Mesenchymal stem cell (in vitro differentiated cells and primary cell): Measurements from ENCODE around the gene ZDHHC1.
A peak's percentile ranks its signal among the peaks of the same experiment; 100 is the strongest.

ENCODE experiments used
- DNase-seq: peaks from one replicate; pipeline ENCODE4 v3.0.0-alpha.2; 2013
- H2AFZ ChIP-seq: one replicate; pipeline ENCODE4 v1.6.1; 2013; ENCODE audit warnings: low read depth, mild to moderate bottlenecking, control low read depth, inconsistent platforms, low read length, moderate library complexity
- H2AK5ac ChIP-seq: 2 replicates; pipeline ENCODE4 v1.6.1; 2013; ENCODE audit warnings: low read length, moderate library complexity, mild to moderate bottlenecking, inconsistent platforms; ENCODE audit not compliant: severe bottlenecking
- H2BK120ac ChIP-seq: one replicate; pipeline ENCODE4 v1.6.1; 2013; ENCODE audit warnings: low read depth, mild to moderate bottlenecking, inconsistent platforms, low read length, moderate library complexity
- H2BK12ac ChIP-seq, 2 experiments: one replicate each; pipeline ENCODE4 v1.6.1; 2013; ENCODE audit warnings: inconsistent platforms in 2 of 2, low read length in 2 of 2, mild to moderate bottlenecking in 2 of 2, moderate library complexity in 2 of 2, control low read depth in 1 of 2
- H2BK15ac ChIP-seq: one replicate; pipeline ENCODE4 v1.6.1; 2013; ENCODE audit warnings: mild to moderate bottlenecking, low read depth, inconsistent platforms; ENCODE audit not compliant: poor library complexity, severe bottlenecking
- H2BK5ac ChIP-seq: 2 replicates; pipeline ENCODE4 v1.6.1; 2013; ENCODE audit warnings: low read depth, mild to moderate bottlenecking, low read length, control low read depth, inconsistent platforms; ENCODE audit not compliant: poor library complexity, severe bottlenecking
- H3K14ac ChIP-seq, 2 experiments: one replicate each; pipeline ENCODE4 v1.6.1; 2013; ENCODE audit warnings: inconsistent platforms in 2 of 2, low read length in 2 of 2, control low read depth in 1 of 2, mild to moderate bottlenecking in 1 of 2, moderate library complexity in 1 of 2
- H3K18ac ChIP-seq, 2 experiments: one replicate each; pipeline ENCODE4 v1.6.1; 2013; ENCODE audit warnings: inconsistent platforms in 2 of 2, low read length in 2 of 2, control low read depth in 1 of 2, low read depth in 1 of 2, mild to moderate bottlenecking in 1 of 2
- H3K23ac ChIP-seq, 2 experiments: one replicate each; pipeline ENCODE4 v1.6.1; 2013; ENCODE audit warnings: inconsistent platforms in 2 of 2, low read length in 2 of 2, mild to moderate bottlenecking in 2 of 2, moderate library complexity in 2 of 2, control low read depth in 1 of 2
- H3K27ac ChIP-seq: 2 replicates; pipeline ENCODE4 v1.5.1; 2013; ENCODE audit warnings: mild to moderate bottlenecking, moderate library complexity, low read length, control low read depth, inconsistent platforms; ENCODE audit not compliant: poor library complexity, severe bottlenecking
- H3K27me3 ChIP-seq, 2 experiments: 2 replicates each; pipeline versions ENCODE4 v1.6.1 to v1.7.0; 2013; ENCODE audit warnings: low read length in 2 of 2, mild to moderate bottlenecking in 2 of 2, moderate library complexity in 2 of 2, control low read depth in 1 of 2, inconsistent platforms in 1 of 2; ENCODE audit not compliant: control insufficient read depth in 1 of 2, insufficient read depth in 1 of 2
- H3K36me3 ChIP-seq, 2 experiments: 2 replicates each; pipeline versions ENCODE4 v1.6.1 to v1.7.0; 2013; ENCODE audit warnings: low read length in 2 of 2, control low read depth in 1 of 2, inconsistent platforms in 1 of 2, low read depth in 1 of 2, mild to moderate bottlenecking in 1 of 2; ENCODE audit not compliant: insufficient read depth in 2 of 2, control insufficient read depth in 1 of 2
- H3K4ac ChIP-seq, 2 experiments: one replicate each; pipeline ENCODE4 v1.6.1; 2013; ENCODE audit warnings: inconsistent platforms in 2 of 2, low read length in 2 of 2, mild to moderate bottlenecking in 2 of 2, moderate library complexity in 2 of 2, control low read depth in 1 of 2, low read depth in 1 of 2
- H3K4me1 ChIP-seq: 2 replicates; pipeline ENCODE4 v1.6.1; 2013; ENCODE audit warnings: low read depth, low read length, control low read depth; ENCODE audit not compliant: control insufficient read depth, insufficient read depth
- H3K4me2 ChIP-seq: 2 replicates; pipeline ENCODE4 v1.6.1; 2013; ENCODE audit warnings: low read length, mild to moderate bottlenecking, inconsistent platforms; ENCODE audit not compliant: poor library complexity, severe bottlenecking
- H3K4me3 ChIP-seq, 2 experiments: 2 replicates each; pipeline versions ENCODE4 v1.5.1 to v1.7.0; 2013; ENCODE audit warnings: low read length in 2 of 2, mild to moderate bottlenecking in 2 of 2, control low read depth in 1 of 2, low read depth in 1 of 2; ENCODE audit not compliant: insufficient read depth in 1 of 2
- H3K79me1 ChIP-seq: replicated peaks from 2 replicates; pipeline ENCODE4 v1.6.1; 2013; ENCODE audit warnings: mild to moderate bottlenecking, control low read depth, low read length, inconsistent platforms; ENCODE audit not compliant: poor library complexity, severe bottlenecking
- H3K9ac ChIP-seq: 2 replicates; pipeline ENCODE4 v1.7.0; 2013; ENCODE audit warnings: mild to moderate bottlenecking, low read length, moderate library complexity
- H3K9me3 ChIP-seq: 2 replicates; pipeline ENCODE4 v1.7.0; 2013; ENCODE audit warnings: mild to moderate bottlenecking, low read length; ENCODE audit not compliant: control insufficient read depth
- H4K8ac ChIP-seq: one replicate; pipeline ENCODE4 v1.6.1; 2013; ENCODE audit warnings: inconsistent platforms, mild to moderate bottlenecking, low read length, moderate library complexity
- H4K91ac ChIP-seq: one replicate; pipeline ENCODE4 v1.6.1; 2013; ENCODE audit warnings: mild to moderate bottlenecking, low read length, inconsistent platforms
- WGBS: methylation state at CpG from one replicate; pipeline ENCODE4 v1.1.7; 2013; ENCODE audit warnings: mixed read lengths; 5-methylcytosine and 5-hydroxymethylcytosine counted together

The ZDHHC1 gene

DNA sequence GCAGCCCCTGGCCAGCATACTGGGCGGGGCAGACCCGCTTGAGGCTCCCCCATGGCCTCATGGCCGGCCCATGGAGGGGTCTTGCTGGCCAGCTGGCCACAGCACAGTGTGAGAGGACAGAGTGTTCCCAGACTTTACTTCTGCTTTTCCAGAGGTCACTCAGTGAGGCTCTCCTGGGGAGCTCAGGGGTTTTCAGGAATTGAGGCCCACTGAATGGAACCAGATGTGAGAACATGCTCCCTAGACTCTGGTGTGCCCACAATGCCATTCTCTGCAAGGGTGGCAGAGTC, 43.5 kb upstream of the ZDHHC1 start:
- Histone ChIP-seq H3K9me3 (no peaks in the 10 kb centered on the region), H2BK120ac (no peak overlapping the region), H2BK12ac (no peak overlapping the region), H3K14ac (no peak overlapping the region), H4K8ac (no peak overlapping the region), H3K18ac (peak overlapping the region in 1 of 2 experiments; percentile 18), H3K4me3 (no peak overlapping the region), H2BK5ac (no peak overlapping the region), H3K36me3 (peaks cover 25 to 48% of the 10 kb centered on the region in 2 experiments), H4K91ac (no peak overlapping the region), H3K4ac (no peak overlapping the region), H3K23ac (peak overlapping the region in 1 of 2 experiments; percentile 30), H2AK5ac (no peak overlapping the region), H3K27ac (no peak overlapping the region), H2AFZ (no peak overlapping the region), H3K4me1 (peaks cover 44% of the 10 kb centered on the region), H3K4me2 (no peak overlapping the region), H3K79me1 (peaks cover 62% of the 10 kb centered on the region), H3K27me3 (no peaks in the 10 kb centered on the region), H2BK15ac (peak overlapping the region; percentile 4), H3K9ac (no peak overlapping the region)
- DNase-seq: no peak
- 94% methylated on average over 3 of the region's 3 CpGs for WGBS

DNA sequence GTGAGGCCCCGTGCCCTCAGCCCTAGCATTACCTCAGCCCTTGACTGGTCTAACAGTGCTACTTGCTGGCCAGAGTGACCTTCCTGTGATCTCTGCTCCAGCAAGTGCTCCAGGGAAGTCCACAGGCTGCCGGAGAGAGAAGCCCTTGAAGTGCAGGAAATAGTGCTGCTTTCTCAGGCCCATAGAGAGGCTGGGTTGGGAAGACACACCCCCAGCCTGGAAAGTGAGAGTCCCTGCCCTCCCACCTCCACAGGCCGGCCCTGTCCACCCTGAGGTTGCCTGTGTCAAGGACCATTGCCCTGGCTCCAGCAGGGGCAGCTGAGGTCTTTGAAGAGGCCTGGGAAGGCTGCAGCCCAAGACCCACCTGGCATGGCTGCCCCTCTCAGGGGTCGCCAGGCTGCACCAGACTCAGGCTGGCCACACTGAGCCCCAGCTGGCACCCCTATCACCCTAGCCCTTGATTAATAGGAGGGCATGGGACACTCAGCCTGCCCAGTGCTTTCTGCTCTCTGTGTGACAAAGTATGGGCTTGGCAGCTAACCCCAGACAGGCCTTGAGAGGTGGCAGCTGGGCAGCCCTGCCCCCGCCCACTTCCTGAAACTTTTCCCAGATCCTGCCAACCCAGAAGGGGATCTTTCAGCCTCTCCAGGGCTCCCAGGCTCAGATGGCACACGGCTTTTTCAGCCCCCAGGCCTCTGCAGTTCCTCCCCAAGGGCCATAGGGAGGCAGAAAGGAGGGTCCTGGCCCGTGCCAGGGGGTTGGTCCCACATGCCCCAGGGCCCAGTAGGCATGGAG, 43.0 kb upstream of the ZDHHC1 start:
- Histone ChIP-seq H4K91ac (no peak overlapping the region), H2BK5ac (no peak overlapping the region), H3K36me3 (peaks cover 29 to 45% of the 10 kb centered on the region in 2 experiments), H3K4ac (peak overlapping the region in 1 of 2 experiments; percentile 28), H3K27me3 (no peaks in the 10 kb centered on the region), H3K14ac (no peak overlapping the region), H3K18ac (peak overlapping the region; percentile 10 to 41), H2AK5ac (no peak overlapping the region), H2BK120ac (no peak overlapping the region), H3K4me2 (no peak overlapping the region), H3K79me1 (peaks cover 60% of the 10 kb centered on the region), H3K23ac (peak overlapping the region; percentile 25 to 30), H2BK12ac (peak overlapping the region in 1 of 2 experiments; percentile 45), H2AFZ (no peak overlapping the region), H3K4me3 (peak overlapping the region in 1 of 2 experiments; percentile 4), H3K27ac (no peak overlapping the region), H3K9ac (peak overlapping the region; percentile 19), H3K4me1 (peaks cover 39% of the 10 kb centered on the region), H3K9me3 (no peaks in the 10 kb centered on the region), H4K8ac (no peak overlapping the region), H2BK15ac (peak overlapping the region; percentile 33)
- 56% methylated on average over 7 of the region's 7 CpGs for WGBS
- peak; percentile 43 for DNase-seq

DNA sequence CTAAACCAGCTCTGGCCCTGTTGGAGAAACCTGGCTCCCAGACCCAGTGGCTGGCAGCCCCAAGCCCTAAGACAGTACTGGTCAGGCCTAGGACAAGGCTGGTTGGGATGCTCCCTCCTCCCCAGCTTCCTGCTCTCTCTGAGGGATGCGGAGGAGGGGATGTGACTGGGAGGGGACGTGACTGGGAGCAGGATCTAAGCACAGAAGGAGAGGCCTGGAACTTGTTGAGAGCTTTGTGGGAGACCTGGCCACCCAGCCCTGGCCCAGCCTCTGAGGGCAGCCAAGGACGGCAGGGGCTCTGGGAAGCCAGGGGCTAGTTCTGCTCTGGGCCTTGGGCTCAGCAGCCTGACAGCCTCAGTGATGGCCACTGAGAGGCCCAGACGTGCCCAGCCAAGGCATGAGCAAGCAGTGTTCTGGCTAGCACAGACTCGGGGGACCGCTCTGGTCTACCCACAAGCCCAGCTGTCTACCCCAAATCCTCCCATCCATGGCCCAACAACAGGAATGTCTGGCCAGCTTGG, 41.9 kb upstream of the ZDHHC1 start:
- H2AFZ ChIP-seq: no peak overlapping the region
- H3K9me3 ChIP-seq: no peaks in the 10 kb centered on the region
- H3K4ac ChIP-seq: no peak overlapping the region
- H3K23ac ChIP-seq: no peak overlapping the region
- H3K36me3 ChIP-seq: peaks cover 28 to 44% of the 10 kb centered on the region in 2 experiments
- peaks cover 38% of the 10 kb centered on the region for H3K4me1 ChIP-seq
- H3K27me3 ChIP-seq: no peaks in the 10 kb centered on the region
- no peak overlapping the region for H3K4me3 ChIP-seq
- H4K8ac ChIP-seq: no peak overlapping the region
- no peak overlapping the region for H2AK5ac ChIP-seq
- no peak overlapping the region for H2BK15ac ChIP-seq
- H3K14ac ChIP-seq: no peak overlapping the region
- no peak overlapping the region for H2BK5ac ChIP-seq
- peak overlapping the region; percentile 56 for H3K9ac ChIP-seq
- peaks cover 58% of the 10 kb centered on the region for H3K79me1 ChIP-seq
- peak overlapping the region; percentile 14 for H4K91ac ChIP-seq
- no peak overlapping the region for H3K27ac ChIP-seq
- 82% methylated on average over 6 of the region's 6 CpGs for WGBS
- H2BK120ac ChIP-seq: no peak overlapping the region
- H3K18ac ChIP-seq: no peak overlapping the region
- H3K4me2 ChIP-seq: no peak overlapping the region
- no peak overlapping the region for H2BK12ac ChIP-seq
- no peak for DNase-seq

DNA sequence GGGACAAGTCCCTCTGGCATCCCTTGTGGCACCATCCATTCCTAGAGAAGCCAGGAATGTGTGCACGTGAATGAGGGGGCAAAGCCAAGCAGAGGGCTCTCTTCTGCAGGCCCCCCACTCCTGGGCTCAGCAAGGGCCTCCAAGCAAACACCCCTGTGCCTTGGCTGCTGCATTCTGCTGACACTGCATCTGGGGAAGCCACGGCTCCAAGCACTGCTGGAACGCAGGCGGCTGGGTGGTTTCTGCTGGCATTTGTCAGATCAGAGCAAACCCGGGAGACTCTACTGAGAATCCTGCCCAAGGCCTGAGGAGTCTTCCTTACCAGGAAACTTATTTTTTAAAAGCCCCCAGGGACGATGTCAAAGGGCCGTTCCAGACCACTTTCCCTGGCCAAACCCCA, 41.3 kb upstream of the ZDHHC1 start:
- WGBS: 75% methylated on average over 7 of the region's 7 CpGs

More for the DNA sequence above, 41.3 kb upstream of the ZDHHC1 start:
- Histone ChIP-seq H3K27me3 (no peaks in the 10 kb centered on the region), H3K14ac (no peak overlapping the region), H4K91ac (no peak overlapping the region), H3K23ac (no peak overlapping the region), H3K4me2 (no peak overlapping the region), H3K4me1 (peaks cover 39% of the 10 kb centered on the region), H3K79me1 (peaks cover 60% of the 10 kb centered on the region), H2BK5ac (no peak overlapping the region), H3K18ac (no peak overlapping the region), H3K9me3 (no peaks in the 10 kb centered on the region), H3K4me3 (no peak overlapping the region), H3K4ac (no peak overlapping the region), H3K27ac (no peak overlapping the region), H2AK5ac (no peak overlapping the region), H2BK15ac (no peak overlapping the region), H2AFZ (no peak overlapping the region), H4K8ac (no peak overlapping the region), H3K9ac (peak overlapping the region; percentile 56), H3K36me3 (peaks cover 33 to 50% of the 10 kb centered on the region in 2 experiments), H2BK12ac (no peak overlapping the region), H2BK120ac (no peak overlapping the region)
- DNase-seq: no peak
